ENCODE data around the gene RPL27A.
A peak's percentile ranks its signal among the peaks of the same experiment; 100 is the strongest.

The RPL27A gene

DNA sequence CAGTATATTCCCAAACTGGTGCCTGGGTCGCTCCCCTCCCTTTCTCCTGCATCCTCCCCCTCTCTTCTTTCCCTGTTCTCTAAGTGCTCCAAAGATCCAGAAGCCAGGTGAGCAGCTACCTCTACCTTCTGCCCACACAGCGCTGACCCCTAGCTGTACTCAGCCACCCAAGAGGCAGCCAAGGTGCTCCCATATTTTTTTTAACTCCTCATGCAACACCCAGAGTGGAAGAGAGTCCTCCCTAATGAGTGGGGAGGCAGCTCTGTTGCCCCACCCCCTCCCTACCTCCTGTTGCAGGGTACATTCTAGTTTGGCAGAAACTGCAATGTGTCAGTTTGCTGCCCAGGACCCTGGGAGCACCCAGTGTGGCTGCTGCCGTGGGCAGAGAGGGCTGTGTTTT, 40.2 kb downstream of the RPL27A start:
- no peak for DNase-seq

DNA sequence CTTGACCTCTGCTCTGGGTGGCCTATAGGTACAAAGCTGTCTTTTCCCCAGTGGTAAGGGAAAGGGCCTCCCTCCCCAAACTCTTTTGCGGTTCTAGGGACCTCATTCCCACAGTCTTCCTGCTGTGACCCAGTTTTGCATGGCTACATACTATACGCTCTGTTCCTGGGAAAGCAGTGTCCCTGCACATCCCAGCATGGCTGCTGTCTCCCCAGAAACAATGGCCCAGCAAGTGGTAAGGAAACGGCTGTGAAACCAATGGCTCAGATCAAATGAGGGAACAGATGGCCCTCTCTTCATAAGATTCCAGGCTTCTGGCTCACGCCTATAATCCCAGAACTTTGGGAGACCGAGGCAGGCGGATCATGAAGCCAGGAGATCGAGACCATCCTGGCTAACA, 41.1 kb downstream of the RPL27A start:
- no peak for DNase-seq

DNA sequence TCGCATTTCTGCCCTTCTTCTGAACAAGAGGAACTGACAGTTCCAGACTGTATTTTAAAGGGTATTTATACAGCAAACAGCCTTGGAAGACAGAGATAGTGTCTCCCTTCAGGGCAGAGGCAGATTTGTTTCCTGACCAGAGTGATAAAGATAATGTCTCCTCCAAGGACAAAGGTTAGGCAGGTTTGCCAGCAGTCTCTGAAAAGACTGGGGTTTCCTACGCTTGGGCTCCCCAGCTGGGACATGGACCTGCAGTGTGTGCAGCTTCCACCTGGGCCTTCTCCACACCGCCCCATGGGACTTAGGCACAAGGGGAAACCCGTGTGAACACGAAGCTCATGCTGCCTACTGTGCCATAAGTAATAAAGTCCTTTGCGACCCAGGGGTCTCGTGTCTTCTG, 42.1 kb downstream of the RPL27A start:
- DNase-seq = no peak

DNA sequence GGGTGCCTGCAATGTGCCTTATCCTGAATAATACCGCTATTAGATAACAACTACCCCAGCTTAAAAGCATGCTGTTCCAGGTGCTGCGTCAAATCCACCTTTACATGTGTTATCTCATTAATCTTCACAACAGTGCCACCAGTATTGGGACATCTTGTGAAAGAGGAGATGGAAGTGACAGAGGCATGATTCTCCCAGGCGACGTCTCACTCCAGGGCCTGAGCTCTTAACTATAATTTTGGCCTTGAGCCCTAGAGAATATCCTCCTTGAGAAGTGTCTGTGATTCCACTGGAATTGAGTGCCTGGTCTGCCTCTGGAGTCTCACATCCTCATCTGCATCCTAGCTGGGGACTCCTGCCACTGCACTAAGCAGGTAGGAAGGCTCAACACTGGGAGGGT, 43.8 kb downstream of the RPL27A start:
- DNase-seq = no peak

DNA sequence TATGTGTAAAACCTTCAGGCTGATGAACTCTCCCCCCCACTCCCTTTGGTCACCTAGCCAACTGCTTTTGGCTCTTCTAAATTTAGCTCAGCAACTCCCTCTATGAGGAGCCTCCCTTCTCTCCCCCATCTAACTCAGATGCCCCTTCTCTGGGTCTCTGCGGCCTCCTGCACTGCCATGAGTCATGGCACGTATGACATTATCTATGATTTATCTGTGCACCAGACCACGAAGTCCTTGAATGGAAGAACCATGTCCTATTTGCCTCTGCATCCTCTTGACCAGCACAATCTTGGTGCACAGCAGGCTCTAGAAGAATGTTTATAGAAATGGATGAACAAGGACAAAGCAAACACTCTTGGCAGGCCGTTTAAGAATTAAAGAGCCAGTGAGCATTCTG, 46.0 kb downstream of the RPL27A start:
- no peak for DNase-seq

DNA sequence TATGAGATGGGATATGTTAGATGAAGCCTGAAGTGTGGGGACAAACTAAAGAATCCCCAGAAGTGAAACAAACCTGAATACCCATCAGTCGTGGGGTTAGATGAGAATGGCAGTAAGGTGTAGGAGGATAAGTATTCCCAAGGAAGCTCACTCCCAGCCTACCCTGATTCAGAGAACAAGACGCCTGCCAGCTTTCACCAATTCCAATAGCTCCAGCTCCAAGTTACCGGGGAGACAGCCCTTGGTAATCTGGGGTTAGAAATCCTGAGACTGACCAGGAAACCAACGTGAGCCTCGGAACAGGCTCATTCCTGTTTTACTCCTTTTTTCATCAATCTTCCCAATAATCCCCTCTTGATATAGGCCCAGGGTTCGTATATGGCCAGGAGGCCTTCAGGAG, 46.5 kb downstream of the RPL27A start:
- DNase-seq = no peak

DNA sequence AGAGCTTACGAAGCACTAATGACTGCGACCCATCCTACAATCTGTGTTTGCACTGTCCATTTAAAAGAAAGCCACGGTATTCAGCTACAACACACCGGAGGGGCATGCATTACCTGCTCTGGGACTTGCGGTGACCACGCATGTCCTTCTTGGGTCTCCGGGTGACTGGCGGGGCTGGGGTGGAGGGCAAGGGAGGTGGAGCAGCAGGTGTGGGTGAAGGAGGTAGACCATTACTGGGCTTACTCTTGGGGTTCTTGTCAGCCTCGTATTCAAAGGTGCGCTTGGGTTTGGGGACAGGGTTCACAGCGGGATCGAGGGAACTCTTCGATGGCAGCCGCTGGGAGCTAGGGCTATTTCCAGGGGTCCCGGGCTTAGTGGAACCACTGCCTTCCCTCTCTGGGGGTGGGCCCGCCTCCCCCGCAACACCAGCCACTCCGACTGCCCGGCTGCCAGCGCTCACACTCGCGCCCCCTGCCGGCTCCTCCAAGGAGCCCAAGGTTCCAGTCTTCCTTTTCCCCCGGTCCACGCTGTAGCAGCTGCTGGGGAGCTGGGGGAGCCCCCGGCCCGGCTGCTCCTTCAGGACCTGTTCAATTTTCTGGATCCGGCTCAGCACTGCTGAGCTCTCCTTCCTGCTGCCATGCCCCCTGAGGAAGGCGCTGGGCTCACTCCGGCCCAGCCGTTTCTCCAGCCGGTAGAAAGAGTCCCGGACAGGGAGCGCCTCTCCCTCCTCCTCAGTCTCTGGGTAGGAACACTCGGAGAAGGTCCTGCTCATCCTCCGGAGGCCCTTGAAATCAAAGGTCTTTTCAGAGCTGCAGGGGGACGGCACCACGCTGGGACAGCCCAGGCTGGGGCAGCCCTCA, 47.5 kb downstream of the RPL27A start:
- DNase-seq = no peak

DNA sequence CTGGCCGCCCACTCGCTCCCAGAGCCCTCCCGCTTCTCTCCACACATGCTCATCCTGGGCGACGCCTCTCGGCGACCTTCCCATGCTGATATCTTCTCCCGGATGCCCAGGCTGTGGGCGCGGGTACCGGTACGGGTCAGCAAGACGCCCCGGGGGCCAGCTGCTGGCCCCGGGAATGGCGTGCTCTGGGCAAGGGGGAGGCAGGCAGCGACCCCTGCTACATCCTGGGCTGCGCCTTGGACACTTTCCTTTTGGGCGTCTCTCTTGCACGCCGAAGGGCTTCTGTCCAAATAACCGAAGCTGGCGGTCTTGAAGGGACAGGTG, 48.1 kb downstream of the RPL27A start:
- no peak for DNase-seq

DNA sequence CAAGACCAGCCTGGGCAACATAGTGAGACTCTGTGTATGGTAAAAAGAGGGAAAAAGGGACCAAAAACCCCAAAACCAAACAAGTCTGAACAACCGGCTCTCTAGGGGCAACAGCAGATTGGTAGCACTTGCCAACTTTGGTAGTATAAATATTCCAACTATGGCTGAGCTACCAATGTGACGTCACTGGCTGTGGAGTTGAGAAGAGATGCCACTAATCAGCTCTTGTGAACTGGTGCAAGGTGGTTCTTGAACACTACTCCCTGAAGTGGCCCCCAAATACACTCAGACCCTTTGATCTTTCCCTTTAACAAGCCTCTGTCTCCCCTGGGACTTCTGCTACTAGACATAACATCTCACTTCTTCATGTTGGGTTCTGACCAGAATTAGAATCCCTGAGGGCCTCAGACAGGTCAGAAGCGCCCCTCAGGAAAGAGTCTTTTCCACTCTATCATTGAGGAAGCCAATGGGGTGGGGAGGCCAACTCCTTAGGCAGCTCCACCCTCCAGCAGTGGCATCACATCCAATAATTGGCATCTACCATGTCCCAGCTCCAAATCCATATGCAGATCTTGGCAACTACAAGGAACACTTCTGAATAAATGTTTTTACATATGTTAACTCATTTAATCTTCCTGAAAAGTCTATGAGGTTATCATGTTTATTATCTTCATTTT, 49.2 kb downstream of the RPL27A start:
- DNase-seq = no peak

DNA sequence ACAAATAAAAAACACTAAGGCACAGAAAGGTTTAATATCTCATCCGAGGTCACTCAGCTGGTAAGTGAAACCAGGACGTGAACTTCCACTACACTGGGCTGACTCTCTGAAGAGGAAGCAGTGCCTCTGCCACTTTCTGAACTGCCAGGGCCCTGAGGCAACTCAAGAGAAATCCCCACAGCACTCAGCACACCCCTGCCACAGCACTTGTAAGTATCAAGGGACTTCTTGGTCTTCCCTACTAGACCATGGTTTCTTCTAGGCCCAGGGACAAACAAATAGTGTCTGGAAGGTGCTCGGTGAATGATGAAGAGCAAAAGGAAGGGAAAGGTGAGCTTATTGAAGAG, 49.7 kb downstream of the RPL27A start:
- DNase-seq = no peak

DNA sequence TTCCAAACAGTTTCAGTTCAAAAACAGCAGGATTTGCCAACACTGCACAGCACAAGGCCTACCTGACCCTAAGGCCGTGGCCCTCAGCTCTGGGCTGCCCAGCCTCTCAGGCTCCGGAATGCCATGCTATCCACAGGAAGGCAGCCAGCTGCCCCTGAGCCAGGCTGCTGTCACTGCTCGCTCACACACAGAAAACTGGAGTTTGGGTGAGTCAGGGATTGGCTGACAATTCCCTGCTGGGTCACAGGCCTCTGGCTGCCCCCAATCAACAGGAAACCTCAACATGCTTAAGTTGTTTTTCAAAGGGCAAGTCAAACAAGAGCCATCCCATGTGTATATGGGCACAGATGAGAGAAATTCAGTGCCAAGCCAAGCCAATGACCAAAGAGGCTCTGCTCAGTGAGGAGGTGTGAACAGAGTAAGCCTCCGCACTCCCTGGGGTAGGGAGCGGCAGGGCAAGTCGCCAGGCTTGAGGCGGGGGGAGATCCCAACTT, 50.2 kb downstream of the RPL27A start:
- DNase-seq = peak; percentile 66

DNA sequence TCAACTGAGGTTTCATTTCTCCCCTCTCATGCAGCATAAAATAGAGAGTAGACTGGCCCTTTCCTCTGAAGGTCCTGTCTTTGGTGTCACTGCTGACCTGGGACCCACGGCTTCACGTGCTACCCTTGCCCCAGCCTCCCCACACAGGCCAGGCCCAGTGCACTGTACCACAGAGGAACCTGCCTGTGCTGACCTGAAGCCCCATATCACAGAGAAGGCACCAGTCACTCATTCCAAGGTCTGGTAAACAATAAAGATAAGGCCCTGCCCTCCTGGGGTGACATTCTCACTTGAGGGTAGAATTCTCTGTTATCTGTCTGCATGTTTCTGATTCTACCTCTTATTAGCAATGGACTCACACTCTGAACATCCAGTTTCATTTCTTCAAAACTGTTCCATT, 51.3 kb downstream of the RPL27A start:
- DNase-seq = no peak

DNA sequence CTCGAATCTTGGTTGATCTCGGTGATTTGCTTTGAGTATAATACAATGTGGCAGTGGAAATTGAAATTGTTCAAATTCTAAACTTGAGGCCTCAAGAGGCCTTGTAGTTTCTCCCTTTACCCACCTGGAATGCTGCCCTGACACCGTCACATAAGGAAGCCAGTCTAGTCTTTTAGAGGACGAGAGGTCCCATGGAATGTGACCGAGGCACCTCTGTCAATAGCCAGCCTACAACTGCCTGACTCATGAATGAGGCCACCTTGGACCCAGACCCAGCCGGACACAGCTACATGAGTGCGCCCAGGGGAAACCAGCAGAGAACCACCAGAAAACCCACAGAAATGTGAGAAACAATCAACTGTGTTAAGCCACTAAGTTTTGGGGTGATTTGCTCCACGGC, 52.5 kb downstream of the RPL27A start:
- DNase-seq = no peak

DNA sequence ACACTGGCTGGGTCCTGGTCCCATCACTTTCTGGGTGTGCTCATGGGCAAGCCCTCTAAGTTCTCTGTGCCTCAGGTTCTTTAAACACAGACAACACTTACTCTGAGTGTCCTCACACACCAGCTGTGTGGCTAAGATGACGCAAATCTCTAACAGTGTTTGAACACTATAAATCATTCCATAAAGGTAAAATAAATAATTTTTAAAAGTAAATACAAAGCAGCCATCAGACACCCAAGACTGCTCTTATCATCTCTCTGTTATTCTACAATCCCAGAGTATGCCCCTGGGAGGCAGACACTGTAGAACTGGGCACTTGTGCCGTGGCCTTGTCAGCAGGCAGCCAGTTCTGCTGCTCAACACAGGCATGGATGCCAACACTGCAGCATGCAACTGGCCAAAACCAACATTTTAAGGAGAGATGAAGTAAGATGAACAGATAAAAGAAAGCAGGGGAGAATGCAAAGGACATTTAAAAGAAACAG, 56.8 kb downstream of the RPL27A start:
- DNase-seq = no peak

All from 8988T (cell line).